Endothelial cell of umbilical vein (primary cell): ENCODE results near the gene TMEM183A.

Experiments
- CTCF ChIP-seq, 2 donors: IDR thresholded peaks; 1 replicate in 1 of 2; 2 replicates in 1 of 2; pipeline ENCODE4 v1.5.1; 2011; ENCODE audit warnings: low read length in 2 of 2, mild to moderate bottlenecking in 2 of 2, moderate library complexity in 2 of 2, control low read depth in 1 of 2, inconsistent platforms in 1 of 2, low read depth in 1 of 2; ENCODE audit not compliant: insufficient read depth in 1 of 2; ENCODE audit errors: extremely low read depth in 1 of 2
- EZH2 ChIP-seq: IDR thresholded peaks from 2 replicates; pipeline ENCODE4 v1.6.1; 2012; ENCODE audit warnings: borderline replicate concordance, low read depth, mild to moderate bottlenecking, moderate library complexity, low read length, inconsistent platforms; ENCODE audit not compliant: severe bottlenecking
- MYC ChIP-seq: IDR thresholded peaks from one replicate; pipeline ENCODE4 v1.6.1; 2011; ENCODE audit warnings: mild to moderate bottlenecking, low read depth, low read length
- POLR2A ChIP-seq: IDR thresholded peaks from 2 replicates; pipeline ENCODE4 v1.6.1; 2012; ENCODE audit warnings: low read depth, mild to moderate bottlenecking, control low read depth, low read length

GRCh38 chr1:203050826-203051225 lies 43.7 kb downstream of the TMEM183A start:
- TF ChIP-seq MYC = no peak
- no peak for TF ChIP-seq CTCF (IDR thresholded peaks at IDR 0.05; ENCODE audit: extremely low read depth in 1 of 2, insufficient read depth in 1 of 2, low read depth in 1 of 2, low read length in 2 of 2)
- no peak for TF ChIP-seq EZH2
- no peak for TF ChIP-seq POLR2A
